CD4-positive, alpha-beta T cell (primary cell): Measurements from ENCODE around the gene GRHPR. TPM values are rescaled to one million over a fixed set of nuclear protein-coding genes. Genes with fewer than 3 reads are reported as not detected.

ENCODE experiments used
- ATAC-seq: fragments of 200-7000 bp; cut with Tn5 transposase; one replicate; pipeline ENCODE4 v1.10.0; 2022; ENCODE audit warnings: mild to moderate bottlenecking; ENCODE audit not compliant: poor library complexity
- CTCF ChIA-PET: fragments of 350-600 bp; sonication (Branson Sonifier 250); formaldehyde crosslinking; loops from one replicate; lab custom pipeline; 2021; ENCODE audit warnings: antibody characterized with exemption, inconsistent platforms; lab: Charles Lee
- POLR2A ChIA-PET: fragments of 350-600 bp; sonication (Branson Sonifier 250); formaldehyde crosslinking; loops from one replicate; lab custom pipeline; 2021; ENCODE audit warnings: antibody characterized with exemption, inconsistent platforms; lab: Charles Lee
- DNase-seq, 14 experiments: peaks; one replicate each; pipeline ENCODE4 v3.0.0-alpha.2; 2013 to 2020; ENCODE audit warnings: mixed read lengths in 2 of 14
- H3K27ac ChIP-seq, 2 donors: one replicate each; pipeline versions ENCODE4 v1.5.1 to v1.7.0; 2013; ENCODE audit warnings: low read length in 2 of 2, low read depth in 1 of 2, mild to moderate bottlenecking in 1 of 2
- H3K27me3 ChIP-seq, 2 experiments: 1 replicate in 1 of 2; 2 replicates in 1 of 2; pipeline versions ENCODE4 v1.6.1 to v1.7.0; 2013; ENCODE audit warnings: low read length in 2 of 2, control low read depth in 1 of 2, mild to moderate bottlenecking in 1 of 2, moderate library complexity in 1 of 2; ENCODE audit not compliant: insufficient read depth in 2 of 2, control insufficient read depth in 1 of 2
- H3K36me3 ChIP-seq: one replicate; pipeline ENCODE4 v1.6.1; 2013; ENCODE audit warnings: low read length, control low read depth; ENCODE audit not compliant: insufficient read depth
- H3K4me1 ChIP-seq: one replicate; pipeline ENCODE4 v1.6.1; 2013; ENCODE audit warnings: low read length, control low read depth; ENCODE audit not compliant: insufficient read depth
- H3K4me3 ChIP-seq: one replicate; pipeline ENCODE4 v1.5.1; 2013; ENCODE audit warnings: mild to moderate bottlenecking, low read length, moderate library complexity
- H3K9me3 ChIP-seq, 2 experiments: 1 replicate in 1 of 2; 2 replicates in 1 of 2; pipeline versions ENCODE4 v1.6.1 to v1.7.0; 2013; ENCODE audit warnings: low read length in 2 of 2, mild to moderate bottlenecking in 2 of 2, control low read depth in 1 of 2, moderate library complexity in 1 of 2; ENCODE audit not compliant: control insufficient read depth in 1 of 2, insufficient read depth in 1 of 2
- H3K27ac Mint-ChIP-seq: one replicate; pipeline ENCODE4 v1.8.0; 2020; ENCODE audit warnings: mixed read lengths
- H3K27me3 Mint-ChIP-seq: one replicate; pipeline ENCODE4 v1.8.0; 2021; ENCODE audit warnings: mixed read lengths
- H3K36me3 Mint-ChIP-seq: one replicate; pipeline ENCODE4 v1.8.0; 2021; ENCODE audit warnings: low read depth, mixed read lengths
- H3K4me1 Mint-ChIP-seq: one replicate; pipeline ENCODE4 v1.8.0; 2021; ENCODE audit warnings: low read depth, mixed read lengths
- H3K4me3 Mint-ChIP-seq: one replicate; pipeline ENCODE4 v1.8.0; 2020; ENCODE audit warnings: mild to moderate bottlenecking, mixed read lengths
- H3K9me3 Mint-ChIP-seq: one replicate; pipeline ENCODE4 v1.8.0; 2020; ENCODE audit warnings: mixed read lengths
- intact Hi-C, 2 experiments: fragments of 100-400 bp; cut with DNase I in 1 of 2; cut with micrococcal nuclease in 1 of 2; formaldehyde crosslinking; loops; one replicate each; pipeline versions ENCODE4 v1.15.1 to v1.9.0; 2023 to 2025; cut with DNase I, micrococcal nuclease
- total RNA-seq, 174 experiments: library from RNA in 2 of 174; stranded (reverse) in 2 of 174; gene quantifications; one replicate each; pipeline ENCODE4 v1.2.3 and lab custom pipeline; 2021 to 2026
- TF ChIP-seq, protein P1 (sequence below): fragments of 200-600 bp; IDR thresholded peaks from one replicate; pipeline ENCODE4 v1.8.0; 2022; ENCODE audit warnings: antibody characterized with exemption, mild to moderate bottlenecking

Gene GRHPR
- total RNA-seq, 2 experiments from 2014 or later: 29.0 to 29.6 TPM

DNA sequence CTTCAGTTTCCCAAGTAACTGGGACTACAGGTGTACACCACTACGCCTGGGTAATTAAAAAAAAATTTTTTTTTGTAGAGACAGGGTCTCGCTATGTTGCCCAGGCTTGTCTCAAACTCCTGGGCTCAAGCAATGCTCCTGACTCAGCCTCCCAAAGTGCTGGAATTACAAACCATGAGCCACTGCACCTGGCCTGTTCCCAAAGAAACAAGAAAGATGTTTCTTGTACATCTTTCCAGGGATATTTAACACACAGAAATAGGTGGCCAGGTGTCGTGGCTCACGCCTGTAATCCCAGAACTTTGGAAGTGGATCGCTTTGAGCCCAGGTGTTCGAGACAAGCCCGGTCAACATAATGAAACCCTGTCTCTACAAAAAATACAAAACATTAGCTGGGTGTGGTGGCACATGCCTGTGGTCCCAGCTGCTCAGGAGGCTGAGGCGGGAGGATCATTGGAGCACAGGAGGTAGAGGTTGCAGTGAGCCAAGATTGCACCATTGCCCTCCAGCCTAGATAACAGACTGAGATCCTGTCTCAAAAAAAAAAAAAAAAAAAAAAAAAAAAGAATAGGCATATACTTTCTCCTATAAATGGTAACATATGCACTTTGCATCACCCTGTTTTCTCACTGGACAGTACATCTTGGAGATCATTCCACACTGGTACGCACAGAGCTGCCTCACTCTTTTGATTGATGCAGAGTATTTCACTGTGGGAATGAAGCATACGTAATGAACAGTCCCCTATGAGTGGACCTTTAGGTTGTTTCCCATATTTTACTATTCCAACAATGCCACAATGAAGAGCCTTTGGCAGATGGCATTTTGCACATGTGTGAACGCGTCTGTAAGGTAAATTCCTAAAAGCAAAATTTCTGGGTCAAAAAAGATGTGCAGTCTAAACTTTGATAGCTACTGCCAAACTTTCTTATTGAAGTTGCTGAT lies 2.0 kb upstream of the GRHPR start:
- H3K27me3 ChIP-seq: no peaks in the 10 kb centered on the region
- H3K36me3 Mint-ChIP-seq: peaks cover 5% of the 10 kb centered on the region
- H3K4me3 Mint-ChIP-seq: peak overlapping the region; percentile 45
- ChIA-PET POLR2A (interaction anchor here (0.6 to 0.7 kb wide), 2 partner anchors 45 to 862 kb away, joined by 3 read pairs; no protein-coding TSS in a partner anchor), CTCF (no interaction called here)
- H3K4me1 ChIP-seq: peaks cover 35% of the 10 kb centered on the region
- no peaks in the 10 kb centered on the region for H3K9me3 ChIP-seq
- H3K27ac Mint-ChIP-seq: no peak overlapping the region
- no peak overlapping the region for H3K4me3 ChIP-seq
- TF ChIP-seq, protein P1, sequence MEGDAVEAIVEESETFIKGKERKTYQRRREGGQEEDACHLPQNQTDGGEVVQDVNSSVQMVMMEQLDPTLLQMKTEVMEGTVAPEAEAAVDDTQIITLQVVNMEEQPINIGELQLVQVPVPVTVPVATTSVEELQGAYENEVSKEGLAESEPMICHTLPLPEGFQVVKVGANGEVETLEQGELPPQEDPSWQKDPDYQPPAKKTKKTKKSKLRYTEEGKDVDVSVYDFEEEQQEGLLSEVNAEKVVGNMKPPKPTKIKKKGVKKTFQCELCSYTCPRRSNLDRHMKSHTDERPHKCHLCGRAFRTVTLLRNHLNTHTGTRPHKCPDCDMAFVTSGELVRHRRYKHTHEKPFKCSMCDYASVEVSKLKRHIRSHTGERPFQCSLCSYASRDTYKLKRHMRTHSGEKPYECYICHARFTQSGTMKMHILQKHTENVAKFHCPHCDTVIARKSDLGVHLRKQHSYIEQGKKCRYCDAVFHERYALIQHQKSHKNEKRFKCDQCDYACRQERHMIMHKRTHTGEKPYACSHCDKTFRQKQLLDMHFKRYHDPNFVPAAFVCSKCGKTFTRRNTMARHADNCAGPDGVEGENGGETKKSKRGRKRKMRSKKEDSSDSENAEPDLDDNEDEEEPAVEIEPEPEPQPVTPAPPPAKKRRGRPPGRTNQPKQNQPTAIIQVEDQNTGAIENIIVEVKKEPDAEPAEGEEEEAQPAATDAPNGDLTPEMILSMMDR: no peak
- peaks cover 5% of the 10 kb centered on the region for H3K36me3 ChIP-seq
- no peak for DNase-seq
- H3K4me1 Mint-ChIP-seq: peaks cover 23% of the 10 kb centered on the region
- H3K27me3 Mint-ChIP-seq: no peaks in the 10 kb centered on the region
- intact Hi-C loops: loop anchor here (5.0 kb wide), 5 partner anchors 47 to 653 kb away; partner anchors contain the start of genes EXOSC3 (in 1 of the 2), POLR1E (in 1 of the 2), SHB (in 1 of the 2) and ZBTB5 (in 1 of the 2)
- H3K27ac ChIP-seq: no peak overlapping the region
- no peak for ATAC-seq
- H3K9me3 Mint-ChIP-seq: no peaks in the 10 kb centered on the region

DNA sequence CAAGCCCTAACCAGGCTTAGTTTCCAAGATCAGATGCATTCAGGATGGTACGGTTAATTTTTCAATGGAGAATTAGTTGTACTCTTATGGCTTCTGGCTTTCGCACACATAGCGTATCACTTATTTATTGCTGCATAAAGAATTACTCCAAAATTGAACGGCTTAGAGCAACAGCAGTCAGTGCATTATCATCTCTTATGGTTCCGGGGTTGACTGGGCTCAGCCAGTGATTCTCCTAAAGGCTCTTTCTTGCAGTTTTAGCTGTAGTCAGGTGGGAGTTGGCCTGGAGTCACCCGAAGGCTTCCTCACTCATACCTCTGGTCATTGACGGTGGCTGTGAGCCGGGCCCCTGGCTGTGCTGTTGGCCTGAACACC lies 595 bp upstream of the GRHPR start:
- H3K4me1 ChIP-seq: peaks cover 34% of the 10 kb centered on the region
- DNase-seq: no peak
- peak overlapping the region; percentile 96 for H3K4me3 Mint-ChIP-seq
- H3K4me1 Mint-ChIP-seq: peaks cover 28% of the 10 kb centered on the region
- peaks cover 16% of the 10 kb centered on the region for H3K36me3 Mint-ChIP-seq
- no peaks in the 10 kb centered on the region for H3K27me3 ChIP-seq
- no peaks in the 10 kb centered on the region for H3K9me3 ChIP-seq
- no peak for ATAC-seq
- ChIA-PET POLR2A (interaction anchor here (0.6 to 3.7 kb wide), 8 partner anchors 11 to 342 kb away, joined by 3 to 21 read pairs (median 4); partner anchors contain the start of genes POLR1E and ZBTB5), CTCF (no interaction called here)
- H3K36me3 ChIP-seq: peaks cover 12% of the 10 kb centered on the region
- no peaks in the 10 kb centered on the region for H3K9me3 Mint-ChIP-seq
- intact Hi-C loops: loop anchor here (2.0 to 5.0 kb wide), 7 partner anchors 43 to 655 kb away; partner anchors contain the start of genes ZBTB5 (in 2 of the 2), EXOSC3 (in 1 of the 2), POLR1E (in 1 of the 2) and SHB (in 1 of the 2)
- no peaks in the 10 kb centered on the region for H3K27me3 Mint-ChIP-seq
- H3K27ac ChIP-seq: peak overlapping the region; percentile 73 to 80
- peak overlapping the region; percentile 90 for H3K27ac Mint-ChIP-seq
- peak overlapping the region; percentile 86 for H3K4me3 ChIP-seq
- TF ChIP-seq, protein P1: no peak

DNA sequence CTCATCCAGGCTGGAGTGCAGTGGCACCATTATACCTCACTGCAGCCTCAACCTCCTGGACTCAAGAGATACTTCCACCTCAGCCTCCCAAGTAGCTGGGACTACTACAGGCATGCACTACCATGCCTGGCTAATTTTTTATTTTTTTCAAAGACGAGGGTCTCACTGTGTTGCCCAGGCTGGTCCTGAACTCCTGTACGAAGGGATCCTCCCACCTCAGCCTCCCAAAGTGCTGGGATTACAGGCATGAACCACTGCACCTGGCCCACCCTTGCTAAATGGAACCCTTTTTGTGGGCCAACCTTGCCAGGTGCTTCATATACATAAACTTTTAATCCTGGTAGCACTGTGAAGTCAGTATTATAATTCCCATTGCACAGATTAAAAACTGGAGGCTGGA lies 1.0 kb downstream of the GRHPR start:
- ChIA-PET CTCF (no interaction called here), POLR2A (interaction anchor here (3.7 kb wide), 1 partner anchor 42 kb away, joined by 21 read pairs; the partner anchor contains the start of gene ZBTB5)
- no peaks in the 10 kb centered on the region for H3K9me3 Mint-ChIP-seq
- intact Hi-C loops: loop anchor here (2.0 to 5.0 kb wide), 7 partner anchors 41 to 656 kb away; partner anchors contain the start of genes ZBTB5 (in 2 of the 2), EXOSC3 (in 1 of the 2), POLR1E (in 1 of the 2) and SHB (in 1 of the 2)
- Histone ChIP-seq H3K9me3 (no peaks in the 10 kb centered on the region), H3K4me3 (peak overlapping the region; percentile 86), H3K36me3 (peaks cover 22% of the 10 kb centered on the region), H3K27me3 (no peaks in the 10 kb centered on the region), H3K4me1 (peaks cover 34% of the 10 kb centered on the region), H3K27ac (no peak overlapping the region)
- H3K27ac Mint-ChIP-seq: peak overlapping the region; percentile 90
- H3K4me3 Mint-ChIP-seq: peak overlapping the region; percentile 96
- H3K36me3 Mint-ChIP-seq: peaks cover 32% of the 10 kb centered on the region
- ATAC-seq (no peak), DNase-seq (no peak)
- TF ChIP-seq, protein P1: no peak
- no peaks in the 10 kb centered on the region for H3K27me3 Mint-ChIP-seq
- H3K4me1 Mint-ChIP-seq: peaks cover 28% of the 10 kb centered on the region
